Tibial nerve (tissue), 4 donors: ENCODE data around the gene AMOTL1. TPM values are rescaled to one million over a fixed set of nuclear protein-coding genes. Genes with fewer than 3 reads are reported as not detected.

ENCODE experiments used
- DNase-seq, 2 donors: peaks; one replicate each; pipeline ENCODE4 v3.0.0-alpha.2; 2019; ENCODE audit warnings: low spot score in 2 of 2
- H3K27ac ChIP-seq, 4 donors: fragments of 200-600 bp; sonication (generic) in 3 of 4; one replicate each; pipeline ENCODE4 v1.5.1; 2017 to 2019; ENCODE audit warnings: mild to moderate bottlenecking in 1 of 4
- H3K27me3 ChIP-seq, 2 donors: fragments of 200-600 bp; sonication (generic) in 1 of 2; one replicate each; pipeline versions ENCODE4 v1.5.1 to v1.6.0; 2017 to 2019
- H3K36me3 ChIP-seq, 3 donors: fragments of 200-600 bp; sonication (generic); one replicate each; pipeline ENCODE4 v1.5.1; 2018 to 2019
- H3K4me1 ChIP-seq, 4 donors: fragments of 200-600 bp; sonication (generic) in 3 of 4; one replicate each; pipeline ENCODE4 v1.5.1; 2017 to 2019
- H3K4me3 ChIP-seq, 4 donors: fragments of 200-600 bp; sonication (generic) in 3 of 4; one replicate each; pipeline ENCODE4 v1.5.1; 2017 to 2019; ENCODE audit warnings: mild to moderate bottlenecking in 1 of 4, moderate library complexity in 1 of 4
- H3K9me3 ChIP-seq, 4 donors: fragments of 200-600 bp; sonication (generic) in 3 of 4; one replicate each; pipeline ENCODE4 v1.5.1; 2017 to 2019
- EP300 ChIP-seq, 2 donors: sonication (generic); formaldehyde crosslinking; IDR thresholded peaks; one replicate each; pipeline ENCODE4 v1.6.1; 2017; ENCODE audit warnings: antibody characterized with exemption in 2 of 2, mild to moderate bottlenecking in 1 of 2
- POLR2A ChIP-seq, 2 donors: fragments of 450-650 bp; IDR thresholded peaks; one replicate each; pipeline ENCODE4 v1.6.1; 2017; ENCODE audit warnings: antibody characterized with exemption in 2 of 2, mild to moderate bottlenecking in 2 of 2, moderate library complexity in 2 of 2
- WGBS, 2 donors: methylation state at CpG; one replicate each; pipeline ENCODE4 v1.1.5; 2018; 5-methylcytosine and 5-hydroxymethylcytosine counted together
- total RNA-seq, 4 donors: library from RNA; depleted of rRNA; stranded (reverse); fragments of >200 nt; gene quantifications; one replicate each; pipeline ENCODE4 v1.1.0, GENCODE V29; 2016
- TF ChIP-seq, protein P1 (sequence below), 5 experiments: fragments of 200-600 bp in 3 of 5; fragments of 450-650 bp in 2 of 5; sonication (generic) in 3 of 5; IDR thresholded peaks; one replicate each; pipeline ENCODE4 v1.5.1; 2016 to 2019; ENCODE audit warnings: antibody characterized with exemption in 5 of 5, mild to moderate bottlenecking in 3 of 5, moderate library complexity in 2 of 5

The AMOTL1 gene
- total RNA-seq, 4 donors from 2014 or later: 46.5 to 58.0 (median 51.9) TPM

DNA sequence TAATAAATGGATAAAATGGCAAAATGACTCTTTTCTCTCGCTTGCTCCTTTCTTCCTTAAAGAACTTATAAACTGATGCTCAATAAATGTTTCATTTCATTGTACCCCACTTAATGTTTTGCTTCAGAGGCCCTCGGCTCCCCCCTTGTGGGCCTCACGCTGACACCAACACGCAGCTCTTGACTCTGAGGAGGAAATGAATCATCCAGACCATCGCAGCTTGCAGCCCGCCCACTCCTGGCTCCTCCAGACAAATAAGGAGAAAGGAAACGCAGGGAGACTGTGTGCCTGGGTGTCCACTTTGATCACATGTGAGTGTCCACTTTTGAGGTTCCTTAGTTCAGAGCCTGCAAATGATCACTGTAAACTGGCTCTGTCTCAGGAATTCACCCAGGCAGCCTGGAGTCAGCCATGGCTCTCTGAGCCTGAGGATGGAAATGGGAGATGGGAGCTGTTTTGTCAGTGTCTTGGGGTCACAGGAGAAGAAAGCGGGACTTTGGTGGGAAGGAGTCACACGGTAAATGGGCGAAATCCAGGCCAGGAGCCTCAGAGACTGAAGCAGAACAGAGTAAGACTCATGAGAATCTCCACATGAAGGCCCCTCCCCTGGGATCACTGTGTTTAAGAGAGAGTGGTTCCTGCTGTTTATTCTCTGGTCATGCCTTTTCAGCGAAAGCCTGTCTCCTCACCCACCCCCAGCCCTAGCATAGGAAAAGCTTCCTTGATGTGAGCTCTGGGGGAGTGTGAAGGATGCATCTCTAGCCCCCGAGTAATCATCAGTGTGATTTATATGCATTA is 108.7 kb downstream of the AMOTL1 start:
- Histone ChIP-seq H3K27ac (peak overlapping the region; percentile 39 to 88 (median 73)), H3K27me3 (no peaks in the 10 kb centered on the region), H3K9me3 (no peaks in the 10 kb centered on the region), H3K36me3 (peaks cover 0 to 59% (median 0%) of the 10 kb centered on the region in 3 donors), H3K4me3 (no peak overlapping the region), H3K4me1 (peaks cover 0 to 39% (median 13%) of the 10 kb centered on the region in 4 donors)
- 23 to 27% methylated on average over 11 to 12 of the region's 12 CpGs for whole genome bisulfite sequencing, 2 donors
- peak; percentile 54 to 72 for DNase-seq
- TF ChIP-seq EP300 (IDR thresholded peaks at IDR 0.05): peak in 1 of 2 donors; percentile 63
- TF ChIP-seq POLR2A (IDR thresholded peaks at IDR 0.05): no peak
- TF ChIP-seq, protein P1, sequence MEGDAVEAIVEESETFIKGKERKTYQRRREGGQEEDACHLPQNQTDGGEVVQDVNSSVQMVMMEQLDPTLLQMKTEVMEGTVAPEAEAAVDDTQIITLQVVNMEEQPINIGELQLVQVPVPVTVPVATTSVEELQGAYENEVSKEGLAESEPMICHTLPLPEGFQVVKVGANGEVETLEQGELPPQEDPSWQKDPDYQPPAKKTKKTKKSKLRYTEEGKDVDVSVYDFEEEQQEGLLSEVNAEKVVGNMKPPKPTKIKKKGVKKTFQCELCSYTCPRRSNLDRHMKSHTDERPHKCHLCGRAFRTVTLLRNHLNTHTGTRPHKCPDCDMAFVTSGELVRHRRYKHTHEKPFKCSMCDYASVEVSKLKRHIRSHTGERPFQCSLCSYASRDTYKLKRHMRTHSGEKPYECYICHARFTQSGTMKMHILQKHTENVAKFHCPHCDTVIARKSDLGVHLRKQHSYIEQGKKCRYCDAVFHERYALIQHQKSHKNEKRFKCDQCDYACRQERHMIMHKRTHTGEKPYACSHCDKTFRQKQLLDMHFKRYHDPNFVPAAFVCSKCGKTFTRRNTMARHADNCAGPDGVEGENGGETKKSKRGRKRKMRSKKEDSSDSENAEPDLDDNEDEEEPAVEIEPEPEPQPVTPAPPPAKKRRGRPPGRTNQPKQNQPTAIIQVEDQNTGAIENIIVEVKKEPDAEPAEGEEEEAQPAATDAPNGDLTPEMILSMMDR (IDR thresholded peaks at IDR 0.05): peak in 3 of 5 experiments; percentile 12 to 48 (median 44)

DNA sequence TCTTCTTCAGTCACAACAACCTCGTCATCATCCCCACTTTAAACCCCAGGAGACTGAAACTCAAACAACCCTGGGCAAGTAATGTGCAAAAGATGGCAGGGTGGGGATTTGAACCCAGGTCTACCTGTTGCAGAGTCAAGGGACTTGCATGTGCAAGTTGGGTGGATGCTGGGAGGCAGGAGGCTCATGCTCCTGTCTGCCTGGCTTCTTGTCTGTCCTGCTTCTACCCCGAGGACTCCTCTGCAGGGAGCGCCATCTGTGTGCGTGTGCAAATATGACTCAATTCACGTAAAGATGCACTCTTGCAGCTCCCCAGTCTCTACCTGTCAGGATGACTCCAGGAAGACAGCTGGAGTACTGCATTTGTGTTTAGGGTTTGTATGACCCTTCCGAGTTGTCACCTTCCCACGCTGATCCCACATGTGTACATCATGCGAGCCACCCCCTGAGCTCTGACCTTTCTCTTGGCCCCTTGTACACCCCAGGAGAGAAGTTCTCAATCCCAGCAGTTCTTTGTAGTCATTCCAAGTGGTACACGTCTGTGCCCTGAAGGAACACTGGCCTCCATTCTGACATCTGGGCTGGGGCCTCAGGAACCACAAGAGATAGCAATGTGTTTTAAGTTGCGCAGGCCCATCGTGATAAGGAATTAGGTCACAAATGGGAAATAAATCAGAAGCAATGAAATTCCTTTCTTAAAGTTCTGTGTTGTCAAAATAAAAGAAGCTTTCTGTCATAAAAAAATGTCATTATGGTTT is 109.5 kb downstream of the AMOTL1 start:
- H3K27ac ChIP-seq: peak overlapping the region in 2 of 4 donors; percentile 63 to 86
- DNase-seq: no peak
- TF ChIP-seq EP300 (IDR thresholded peaks at IDR 0.05) (no peak), POLR2A (IDR thresholded peaks at IDR 0.05) (no peak)
- TF ChIP-seq, protein P1 (IDR thresholded peaks at IDR 0.05): no peak
- H3K36me3 ChIP-seq: peaks cover 0 to 55% (median 0%) of the 10 kb centered on the region in 3 donors
- H3K4me1 ChIP-seq: peaks cover 0 to 39% (median 13%) of the 10 kb centered on the region in 4 donors
- no peak overlapping the region for H3K4me3 ChIP-seq
- no peaks in the 10 kb centered on the region for H3K9me3 ChIP-seq
- WGBS, 2 donors: 81 to 88% methylated on average over 11 of the region's 11 CpGs
- no peaks in the 10 kb centered on the region for H3K27me3 ChIP-seq

DNA sequence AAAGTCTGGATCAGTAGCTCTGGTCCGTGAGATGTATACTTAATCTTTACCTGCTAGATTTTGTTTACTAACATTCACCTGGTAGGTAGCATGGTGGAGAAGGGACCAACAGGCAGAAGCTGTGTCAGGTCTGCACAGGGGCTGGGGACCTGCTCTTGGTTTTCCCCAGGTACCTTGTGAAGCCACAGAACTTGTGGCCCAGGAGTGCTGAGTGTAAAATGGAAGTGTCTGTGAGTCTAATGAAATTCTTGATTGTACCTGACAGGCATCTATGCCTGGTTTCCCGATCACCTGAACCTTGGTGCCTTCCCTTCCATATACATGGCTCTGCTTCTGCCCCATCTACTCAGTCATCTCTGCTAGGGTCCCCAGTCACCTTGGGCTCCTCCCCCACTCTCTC is 110.8 kb downstream of the AMOTL1 start:
- TF ChIP-seq EP300 (IDR thresholded peaks at IDR 0.05) (no peak), POLR2A (IDR thresholded peaks at IDR 0.05) (no peak)
- TF ChIP-seq, protein P1 (IDR thresholded peaks at IDR 0.05): no peak
- Histone ChIP-seq H3K4me1 (peaks cover 0 to 31% (median 13%) of the 10 kb centered on the region in 4 donors), H3K36me3 (peaks cover 0 to 50% (median 0%) of the 10 kb centered on the region in 3 donors), H3K9me3 (no peaks in the 10 kb centered on the region), H3K4me3 (no peak overlapping the region), H3K27ac (no peak overlapping the region), H3K27me3 (no peaks in the 10 kb centered on the region)
- no peak for DNase-seq
- WGBS, 2 donors: 92 to 97% methylated on average over 2 of the region's 2 CpGs

DNA sequence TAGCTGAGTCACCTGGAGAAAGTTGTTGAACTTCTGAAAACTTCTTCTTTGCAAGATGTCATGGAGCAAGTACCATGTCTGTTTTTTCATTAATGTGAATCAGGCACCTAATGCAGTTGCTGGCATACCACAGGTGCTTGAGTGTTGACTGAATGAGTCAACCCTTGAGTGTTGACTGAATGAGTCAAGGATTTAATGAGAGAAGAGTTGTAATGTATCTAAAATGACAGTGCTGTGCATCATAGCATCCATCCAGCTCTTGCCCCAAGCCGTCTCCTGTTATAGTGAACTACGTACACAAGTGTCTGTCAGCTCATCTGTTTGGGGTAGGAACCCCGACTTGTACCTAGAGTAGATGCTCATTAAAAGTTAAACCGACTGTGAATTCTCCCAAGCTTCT is 112.1 kb downstream of the AMOTL1 start:
- H3K4me1 ChIP-seq: peaks cover 0 to 18% (median 13%) of the 10 kb centered on the region in 4 donors

More for the DNA sequence above, 112.1 kb downstream of the AMOTL1 start:
- Histone ChIP-seq H3K27me3 (no peaks in the 10 kb centered on the region), H3K9me3 (no peaks in the 10 kb centered on the region), H3K27ac (no peak overlapping the region), H3K4me3 (no peak overlapping the region), H3K36me3 (peaks cover 0 to 50% (median 0%) of the 10 kb centered on the region in 3 donors)
- DNase-seq: no peak
- WGBS, 2 donors: 96 to 97% methylated on average over 4 of the region's 4 CpGs
- TF ChIP-seq, protein P1 (IDR thresholded peaks at IDR 0.05): no peak
